VCaP (cell line): ENCODE data around the gene OXT.

ENCODE experiments used
- H3K27ac ChIP-seq: fragments of 450-650 bp; 2 replicates; pipeline ENCODE4 v1.5.1; 2017
- CTCF ChIP-seq: fragments of 450-650 bp; conservative IDR thresholded peaks from 2 replicates; pipeline ENCODE4 v1.5.1; 2017; ENCODE audit warnings: mild to moderate bottlenecking, moderate library complexity

The OXT gene

DNA sequence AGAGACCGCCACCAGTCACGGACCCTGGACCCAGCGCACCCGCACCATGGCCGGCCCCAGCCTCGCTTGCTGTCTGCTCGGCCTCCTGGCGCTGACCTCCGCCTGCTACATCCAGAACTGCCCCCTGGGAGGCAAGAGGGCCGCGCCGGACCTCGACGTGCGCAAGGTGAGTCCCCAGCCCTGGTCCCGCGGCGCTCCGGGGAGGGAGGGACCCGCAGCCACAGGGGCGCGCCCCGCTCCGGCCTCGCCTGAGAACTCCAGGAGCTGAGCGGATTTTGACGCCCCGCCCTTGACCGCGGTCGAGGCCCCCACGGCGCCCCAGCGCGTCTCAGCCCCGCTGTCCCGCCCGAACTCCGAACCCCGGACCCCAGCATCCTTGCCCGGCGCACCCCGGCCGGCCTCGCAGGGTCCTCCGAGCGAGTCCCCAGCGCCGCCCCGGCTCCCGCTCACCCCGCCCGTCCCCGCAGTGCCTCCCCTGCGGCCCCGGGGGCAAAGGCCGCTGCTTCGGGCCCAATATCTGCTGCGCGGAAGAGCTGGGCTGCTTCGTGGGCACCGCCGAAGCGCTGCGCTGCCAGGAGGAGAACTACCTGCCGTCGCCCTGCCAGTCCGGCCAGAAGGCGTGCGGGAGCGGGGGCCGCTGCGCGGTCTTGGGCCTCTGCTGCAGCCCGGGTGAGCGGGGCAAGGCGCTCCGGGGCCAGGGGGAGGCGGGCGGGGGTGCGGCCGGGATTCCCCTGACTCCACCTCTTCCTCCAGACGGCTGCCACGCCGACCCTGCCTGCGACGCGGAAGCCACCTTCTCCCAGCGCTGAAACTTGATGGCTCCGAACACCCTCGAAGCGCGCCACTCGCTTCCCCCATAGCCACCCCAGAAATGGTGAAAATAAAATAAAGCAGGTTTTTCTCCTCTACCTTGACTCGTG, at the start of gene OXT:
TSS of gene OXT (plus strand) at position 11 of the 920 bp plus-strand sequence. CDS start at position 47, 36 bp downstream.
- TF ChIP-seq CTCF: no peak

DNA sequence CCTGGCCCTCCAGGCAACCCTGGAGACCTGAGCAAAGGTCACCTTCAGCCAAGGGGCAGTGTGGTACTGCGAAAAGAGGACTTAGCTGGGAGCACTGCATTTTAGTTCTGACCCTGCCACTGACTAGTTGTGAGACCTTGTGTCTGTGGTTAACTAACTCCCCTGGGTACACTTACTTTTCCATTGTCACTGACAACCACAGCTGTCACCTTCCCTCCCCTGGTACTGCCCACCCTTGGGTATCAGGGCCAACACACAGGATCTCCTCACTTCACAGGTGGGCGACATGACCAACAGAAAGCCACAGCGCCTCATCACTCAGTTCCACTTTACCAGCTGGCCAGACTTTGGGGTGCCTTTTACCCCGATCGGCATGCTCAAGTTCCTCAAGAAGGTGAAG, 49.6 kb upstream of the OXT start:
- TF ChIP-seq CTCF: no peak

More for the DNA sequence above, at the start of gene OXT:
- no peak within 1 kb of the TSS for H3K27ac ChIP-seq

DNA sequence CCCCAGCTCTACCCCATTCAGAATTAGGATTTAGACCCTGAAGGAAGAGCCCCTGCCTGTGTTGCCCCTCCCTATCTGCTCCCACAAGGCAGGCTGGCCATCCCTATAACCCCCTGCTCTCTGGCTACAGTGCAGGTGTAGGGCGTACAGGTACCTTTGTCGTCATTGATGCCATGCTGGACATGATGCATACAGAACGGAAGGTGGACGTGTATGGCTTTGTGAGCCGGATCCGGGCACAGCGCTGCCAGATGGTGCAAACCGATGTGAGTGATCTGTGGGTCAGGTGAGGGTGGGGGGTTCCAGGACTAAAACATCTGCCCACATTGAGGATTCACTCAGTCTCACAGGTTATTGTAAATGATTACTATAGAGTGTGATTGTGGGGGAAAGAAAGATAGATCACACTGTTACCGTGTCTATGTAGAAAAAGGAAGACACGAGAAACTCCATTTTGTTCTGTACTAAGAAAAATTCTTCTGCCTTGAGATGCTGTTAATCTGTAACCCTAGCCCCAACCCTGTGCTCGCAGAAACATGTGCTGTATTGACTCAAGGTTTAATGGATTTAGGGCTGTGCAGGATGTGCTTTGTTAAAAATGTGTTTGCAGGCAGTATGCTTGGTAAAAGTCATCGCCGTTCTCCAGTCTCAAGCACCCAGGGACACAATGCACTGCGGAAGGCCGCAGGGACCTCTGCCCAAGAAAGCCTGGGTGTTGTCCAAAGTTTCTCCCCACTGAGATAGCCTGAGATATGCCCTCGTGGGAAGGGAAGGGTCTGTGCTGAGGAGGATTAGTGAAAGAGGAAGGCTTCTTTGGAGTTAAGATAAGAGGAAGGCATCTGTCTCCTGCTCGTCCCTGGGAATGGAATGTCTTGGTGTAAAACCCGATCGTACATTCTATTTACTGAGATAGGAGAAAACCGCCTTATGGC, 48.6 kb upstream of the OXT start:
- peak overlapping the region; percentile 98 for H3K27ac ChIP-seq

More for the DNA sequence above, 49.6 kb upstream of the OXT start:
- H3K27ac ChIP-seq: peak overlapping the region; percentile 98

DNA sequence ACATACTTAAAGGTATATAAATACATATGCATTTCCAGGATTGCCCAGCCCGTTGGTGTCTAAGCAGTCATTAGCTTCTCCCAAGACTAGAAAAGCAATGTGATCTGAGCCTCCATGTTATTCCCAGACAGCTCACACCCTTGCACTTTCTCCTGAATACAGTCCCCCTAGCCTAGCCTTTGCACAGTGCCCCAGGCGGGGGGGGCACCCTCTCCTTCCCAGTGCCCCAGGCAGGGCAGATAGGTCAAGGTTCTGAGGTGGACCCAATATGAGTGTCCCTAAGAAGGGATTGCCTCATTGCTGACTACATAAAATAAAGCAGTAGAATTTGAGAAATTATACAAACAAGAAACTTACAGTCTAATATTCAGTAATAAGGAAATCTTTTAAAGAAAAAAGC, 43.4 kb upstream of the OXT start:
- no peak for TF ChIP-seq CTCF
- no peak overlapping the region for H3K27ac ChIP-seq

DNA sequence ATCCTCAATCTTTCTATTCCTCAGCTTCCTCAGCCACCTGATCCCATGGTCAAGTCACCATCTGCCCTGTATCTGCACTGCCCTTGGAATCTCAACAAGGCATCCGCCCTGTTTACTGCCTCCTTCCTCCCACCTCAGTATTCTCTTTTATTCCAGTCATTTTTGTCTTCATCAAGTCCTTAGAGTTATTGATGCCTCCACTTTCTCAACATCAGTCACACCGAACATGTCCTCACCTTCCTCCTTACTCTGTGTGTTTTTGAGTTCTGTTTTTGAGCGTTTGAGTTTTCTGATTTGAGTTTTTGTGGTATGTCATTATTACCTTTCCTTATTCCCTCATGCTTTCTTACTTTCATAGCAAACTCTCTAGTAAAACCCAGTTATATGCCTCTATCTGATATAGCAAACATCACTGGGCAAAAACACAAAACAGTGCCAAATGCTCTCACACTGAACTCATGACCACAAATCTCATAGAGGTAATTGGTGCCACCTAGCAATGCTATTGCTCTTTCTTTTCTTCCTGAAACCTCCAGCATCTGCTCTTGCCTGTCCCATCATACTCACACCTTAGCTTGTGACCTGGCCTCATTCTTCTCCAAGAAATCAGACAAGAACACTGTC, 39.8 kb upstream of the OXT start:
- no peak for TF ChIP-seq CTCF
- no peak overlapping the region for H3K27ac ChIP-seq

- no peak for TF ChIP-seq CTCF
- H3K27ac ChIP-seq: no peak overlapping the region
Measured at GRCh38 chr20:3032624-3033023, 38.8 kb upstream of the OXT start.

- no peak for TF ChIP-seq CTCF
- H3K27ac ChIP-seq: peak overlapping the region; percentile 9; the same call in 1 of the 2 replicates
Measured at GRCh38 chr20:3037654-3038053, 33.8 kb upstream of the OXT start.
